Measurements from ENCODE around the gene ATAD2B. TPM values are rescaled to one million over a fixed set of nuclear protein-coding genes. Genes with fewer than 3 reads are reported as not detected.
"Not testable (repeated sequence)": the region's sequence is repeated elsewhere in the genome, so short reads cannot be mapped to it uniquely, and the experiment has no call there.

The ATAD2B gene
- total RNA-seq, 2 donors from 2014 or later: 16.8 to 20.0 TPM

GRCh38 chr2:23734416-23734815, 192.5 kb downstream of the ATAD2B start:
- TF ChIP-seq CTCF (IDR thresholded peaks at IDR 0.05) (no peak), POLR2A (IDR thresholded peaks at IDR 0.05) (no peak)
- Histone ChIP-seq H3K27me3 (no peaks in the 10 kb centered on the region), H3K4me3 (no peak overlapping the region), H3K27ac (no peak overlapping the region), H3K4me1 (no peaks in the 10 kb centered on the region), H3K36me3 (replicated peaks in 1 of 2; ENCODE audit: insufficient read depth in 1 of 2, low read depth in 2 of 2) (no peaks in the 10 kb centered on the region), H3K9me3 (no peaks in the 10 kb centered on the region)
- DNase-seq: no peak
- WGBS, 2 donors: 87 to 89% methylated on average over 3 of the region's 3 CpGs
- no peak for ATAC-seq
- intact Hi-C loops (cut with DNase I): no loop called here

- H3K27me3 ChIP-seq; ATAC-seq; H3K4me3 ChIP-seq; H3K27ac ChIP-seq; H3K9me3 ChIP-seq; H3K36me3 ChIP-seq (replicated peaks in 1 of 2; ENCODE audit: insufficient read depth in 1 of 2, low read depth in 2 of 2); intact Hi-C loops (cut with DNase I); DNase-seq; H3K4me1 ChIP-seq: not testable (repeated sequence)
- 97 to 98% methylated on average over 3 of the region's 3 CpGs for WGBS, 2 donors
Observed at GRCh38 chr2:23723029-23723428, 203.9 kb downstream of the ATAD2B start.

GRCh38 chr2:23722255-23722654, 204.7 kb downstream of the ATAD2B start:
- TF ChIP-seq POLR2A (IDR thresholded peaks at IDR 0.05) (no peak), CTCF (IDR thresholded peaks at IDR 0.05) (no peak)
- DNase-seq (no peak), ATAC-seq (no peak)
- Histone ChIP-seq H3K27ac (no peak overlapping the region), H3K4me3 (no peak overlapping the region), H3K36me3 (replicated peaks in 1 of 2; ENCODE audit: insufficient read depth in 1 of 2, low read depth in 2 of 2) (no peaks in the 10 kb centered on the region), H3K4me1 (no peaks in the 10 kb centered on the region), H3K27me3 (no peaks in the 10 kb centered on the region), H3K9me3 (no peaks in the 10 kb centered on the region)
- intact Hi-C loops (cut with DNase I): no loop called here
- WGBS, 2 donors: 91 to 92% methylated on average over 3 of the region's 3 CpGs

- Histone ChIP-seq H3K27me3 (no peaks in the 10 kb centered on the region), H3K4me1 (no peaks in the 10 kb centered on the region), H3K27ac (no peak overlapping the region), H3K36me3 (replicated peaks in 1 of 2; ENCODE audit: insufficient read depth in 1 of 2, low read depth in 2 of 2) (no peaks in the 10 kb centered on the region), H3K9me3 (no peaks in the 10 kb centered on the region), H3K4me3 (no peak overlapping the region)
- WGBS, 2 donors: 93% methylated on average over 2 of the region's 2 CpGs; no CpG with 5 or more reads in 1 of the 2 donors
- ATAC-seq: no peak
- no peak for DNase-seq
- TF ChIP-seq CTCF (IDR thresholded peaks at IDR 0.05) (no peak), POLR2A (IDR thresholded peaks at IDR 0.05) (no peak)
- intact Hi-C loops (cut with DNase I): no loop called here
Observed at GRCh38 chr2:23721454-23721826, 205.5 kb downstream of the ATAD2B start.

GRCh38 chr2:23720705-23721453, 206.0 kb downstream of the ATAD2B start:
- Histone ChIP-seq H3K9me3 (no peaks in the 10 kb centered on the region), H3K4me1 (no peaks in the 10 kb centered on the region), H3K4me3 (no peak overlapping the region), H3K27me3 (no peaks in the 10 kb centered on the region), H3K27ac (no peak overlapping the region), H3K36me3 (replicated peaks in 1 of 2; ENCODE audit: insufficient read depth in 1 of 2, low read depth in 2 of 2) (no peaks in the 10 kb centered on the region)
- DNase-seq (no peak), ATAC-seq (no peak)
- intact Hi-C loops (cut with DNase I): no loop called here
- TF ChIP-seq POLR2A (IDR thresholded peaks at IDR 0.05) (no peak), CTCF (IDR thresholded peaks at IDR 0.05) (no peak)
- WGBS, 2 donors: 78 to 100% methylated on average over 1 to 4 of the region's 4 CpGs

Measured in body of pancreas (tissue), 4 donors.